GM18499 (cell line): ENCODE measurements around the gene RNASE7.

Source experiments
- ATAC-seq: cut with Tn5 transposase; IDR thresholded peaks from one replicate; pipeline ENCODE4 v1.9.1; 2021; ENCODE audit warnings: moderate number of reproducible peaks; ENCODE audit not compliant: insufficient read depth, unreplicated experiment

The RNASE7 gene

DNA sequence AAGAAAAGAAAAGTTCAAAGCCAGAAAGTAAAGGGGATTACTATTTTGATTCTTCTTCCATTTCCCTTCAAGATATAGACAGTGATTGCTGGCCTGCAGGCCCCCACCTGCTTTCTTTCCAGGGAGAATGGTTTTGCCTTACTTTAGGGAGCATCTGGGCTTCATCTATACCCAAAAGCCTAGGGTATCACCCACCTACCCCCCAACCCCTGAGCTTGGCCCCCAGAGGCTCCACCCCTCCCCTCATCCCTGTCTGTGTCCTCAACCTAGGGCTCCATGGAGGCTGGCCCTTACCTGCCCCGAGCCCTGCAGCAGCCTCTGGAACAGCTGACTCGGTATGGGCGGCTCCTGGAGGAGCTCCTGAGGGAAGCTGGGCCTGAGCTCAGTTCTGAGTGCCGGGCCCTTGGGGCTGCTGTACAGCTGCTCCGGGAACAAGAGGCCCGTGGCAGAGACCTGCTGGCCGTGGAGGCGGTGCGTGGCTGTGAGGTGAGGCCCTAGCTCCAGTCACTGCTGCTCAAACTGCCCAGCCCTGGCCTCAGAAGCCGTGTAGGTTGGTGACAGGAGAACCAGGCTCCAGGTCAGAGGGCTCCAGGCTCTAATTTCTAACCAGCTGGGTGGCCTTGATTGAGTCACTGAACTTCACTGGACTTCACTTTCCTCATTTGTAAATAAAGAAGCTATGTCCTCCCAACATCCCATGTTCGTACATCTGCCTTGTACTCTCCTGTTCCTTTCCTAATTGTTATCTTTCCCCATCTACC lies 41.6 kb downstream of the RNASE7 start:
- no peak for ATAC-seq

DNA sequence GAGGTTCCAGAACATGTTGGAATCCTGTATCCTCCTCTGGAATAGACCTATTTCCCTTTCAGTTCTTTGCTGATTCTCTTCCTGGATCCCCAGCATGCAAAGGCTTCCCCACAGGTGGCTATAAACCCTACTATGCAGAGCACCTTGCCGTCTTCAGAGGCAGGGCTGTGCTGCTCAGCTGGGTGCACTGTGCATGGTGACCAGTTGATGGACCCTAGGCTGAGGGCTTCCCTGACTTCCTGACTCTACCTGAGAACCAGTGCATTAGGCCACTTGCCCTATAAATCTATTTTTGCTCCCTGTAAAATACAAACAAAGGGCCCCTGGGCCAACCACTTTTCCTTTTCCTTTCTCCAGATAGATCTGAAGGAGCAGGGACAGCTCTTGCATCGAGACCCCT lies 42.2 kb downstream of the RNASE7 start:
- ATAC-seq: no peak

DNA sequence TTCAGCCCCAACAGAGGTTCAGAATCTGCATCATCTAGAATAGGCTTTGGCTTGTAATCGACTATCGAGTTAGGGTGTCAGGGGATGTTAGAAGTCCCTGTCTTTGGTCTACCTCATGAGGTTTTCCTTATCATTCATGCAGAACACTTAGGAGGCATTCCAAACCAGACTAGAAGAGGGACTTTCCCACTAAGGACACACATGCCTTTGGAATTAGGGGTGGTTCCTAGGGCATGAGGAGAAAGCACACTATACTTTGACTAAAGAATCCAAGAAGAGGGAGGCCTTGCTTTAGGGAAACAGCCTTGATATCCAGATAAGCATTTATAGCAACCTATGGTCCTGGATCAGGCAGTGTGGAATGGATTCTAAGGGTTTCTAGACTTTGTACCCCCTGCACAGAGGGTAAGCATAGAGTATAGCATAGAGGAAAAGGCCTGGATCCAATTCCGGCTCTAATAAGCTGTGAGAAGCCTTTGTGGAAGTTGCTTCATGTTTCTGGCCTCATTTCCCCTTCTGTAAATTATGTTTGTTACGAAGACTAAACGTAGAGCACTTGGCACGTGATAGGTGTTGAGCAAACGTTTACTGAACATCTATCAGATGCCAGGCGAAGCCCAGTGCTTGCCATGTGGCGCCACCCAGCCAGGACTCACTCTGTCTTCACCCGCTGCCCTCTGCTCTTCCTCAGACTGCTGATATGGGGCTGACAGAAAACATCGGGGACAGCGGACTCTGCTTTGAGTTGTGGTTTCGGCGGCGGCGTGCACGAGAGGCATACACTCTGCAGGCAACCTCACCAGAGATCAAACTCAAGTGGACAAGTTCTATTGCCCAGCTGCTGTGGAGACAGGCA lies 43.1 kb downstream of the RNASE7 start:
- ATAC-seq: no peak

DNA sequence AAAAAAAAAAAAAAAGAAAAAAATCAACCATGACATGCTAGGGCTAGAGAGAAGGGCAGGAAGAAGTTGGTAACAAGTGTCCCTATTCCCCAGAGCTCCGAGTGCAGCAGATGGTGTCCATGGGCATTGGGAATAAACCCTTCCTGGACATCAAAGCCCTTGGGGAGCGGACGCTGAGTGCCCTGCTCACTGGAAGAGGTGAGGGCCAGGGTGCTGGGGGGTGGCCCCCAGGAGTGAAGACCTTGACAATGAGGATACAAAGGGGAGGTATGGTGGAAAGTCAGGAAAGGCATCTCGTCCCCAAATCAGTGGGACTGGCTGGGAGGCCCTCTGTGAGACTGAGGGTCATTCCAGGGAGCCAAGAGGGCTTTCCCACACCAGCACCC lies 44.7 kb downstream of the RNASE7 start:
- no peak for ATAC-seq

- ATAC-seq: peak; percentile 58
These were observed 45.3 kb downstream of the RNASE7 start for GRCh38 chr14:21087294-21088091.

DNA sequence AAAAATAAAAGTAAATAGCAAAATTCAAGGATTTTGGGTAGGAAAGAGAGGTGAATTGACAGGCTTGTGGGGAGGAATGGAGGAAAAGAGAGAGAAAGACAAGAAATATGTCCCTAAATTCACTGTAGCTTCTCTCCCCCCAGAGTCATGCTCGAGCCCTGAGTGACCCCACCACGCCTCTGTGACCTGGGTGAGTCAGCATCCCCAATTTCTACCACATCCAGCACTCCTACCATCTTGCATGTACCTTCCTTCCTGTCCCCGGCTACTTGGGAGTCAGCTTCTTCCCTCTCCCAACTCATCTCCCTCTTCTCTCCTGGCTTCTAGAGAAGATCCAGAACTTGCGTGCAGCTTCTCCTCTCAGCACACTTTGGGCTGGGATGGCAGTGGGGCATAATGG lies 46.5 kb downstream of the RNASE7 start:
- no peak for ATAC-seq

DNA sequence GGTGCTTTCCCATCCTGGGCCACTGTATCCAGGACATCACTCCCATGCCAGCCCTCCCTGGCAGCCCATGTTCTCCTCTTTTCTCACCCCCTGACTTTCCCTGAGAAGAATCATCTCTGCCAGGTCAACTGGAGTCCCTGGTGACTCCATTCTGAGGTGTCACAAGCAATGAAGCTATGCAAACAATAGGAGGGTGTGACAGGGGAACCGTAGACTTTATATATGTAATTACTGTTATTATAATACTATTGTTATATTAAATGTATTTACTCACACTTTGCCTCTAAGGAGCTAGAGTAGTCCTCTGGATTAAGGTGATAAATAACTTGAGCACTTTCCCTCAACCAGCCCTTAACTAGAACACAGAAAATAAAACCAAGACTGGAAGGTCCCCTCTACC lies 47.1 kb downstream of the RNASE7 start:
- no peak for ATAC-seq

DNA sequence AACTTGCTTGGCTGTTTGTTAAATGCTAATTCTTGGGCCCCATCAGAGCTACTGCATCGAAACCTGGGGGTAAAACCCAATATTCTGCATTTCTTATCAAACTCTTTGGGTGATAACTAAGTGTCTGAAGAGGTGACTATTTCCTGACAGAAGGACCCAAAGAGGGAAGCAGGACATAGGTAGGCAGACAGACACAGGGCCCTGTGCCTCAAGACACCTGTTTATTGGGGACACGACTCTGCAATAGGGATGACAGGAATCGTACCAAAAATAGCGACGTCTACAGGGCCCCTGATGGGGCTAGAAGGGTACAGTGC lies 47.7 kb downstream of the RNASE7 start:
- no peak for ATAC-seq

- ATAC-seq: no peak
These were observed 48.2 kb downstream of the RNASE7 start for GRCh38 chr14:21090194-21090939.

DNA sequence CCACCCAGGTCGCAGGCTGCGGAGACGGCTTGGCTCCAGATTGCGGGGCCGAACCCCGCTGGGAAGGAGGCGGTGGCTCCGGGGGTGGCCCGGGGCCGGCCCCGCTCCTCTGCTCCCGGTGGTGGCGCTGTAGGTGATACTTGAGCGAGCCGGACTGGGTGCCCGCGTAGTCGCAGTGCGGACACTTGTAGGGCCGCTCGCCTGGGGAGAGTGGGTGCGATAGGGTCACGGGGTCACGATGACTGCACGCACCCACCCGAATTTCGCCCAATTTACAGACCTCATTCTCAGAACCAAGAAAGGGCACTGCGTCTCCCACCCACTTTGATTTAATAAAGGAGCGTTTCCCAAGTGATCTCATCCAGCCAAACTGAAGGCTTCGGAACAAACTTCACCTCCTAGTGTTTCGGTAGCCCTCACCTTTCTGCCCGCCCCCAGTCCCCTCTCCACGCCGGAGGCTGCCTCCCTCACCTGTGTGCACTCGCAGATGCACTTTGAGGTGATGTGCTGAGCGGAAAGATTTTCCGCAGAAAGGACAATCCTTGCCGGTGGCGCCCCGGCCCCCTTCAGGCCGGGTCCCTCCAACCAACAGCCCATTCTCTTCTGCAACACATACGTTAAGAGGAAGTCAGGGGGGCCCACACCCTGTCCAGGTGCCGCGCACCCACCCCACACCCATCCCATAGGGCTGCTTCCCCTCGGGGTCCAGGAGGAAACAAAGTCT lies 48.9 kb downstream of the RNASE7 start:
- no peak for ATAC-seq

GRCh38 chr14:21091821-21092272 lies 49.7 kb downstream of the RNASE7 start:
- ATAC-seq: no peak

- no peak for ATAC-seq
These were observed 50.3 kb downstream of the RNASE7 start for GRCh38 chr14:21092273-21093011.

- no peak for ATAC-seq
These were observed 50.9 kb downstream of the RNASE7 start for GRCh38 chr14:21093018-21093417.
